GM19452 (cell line): ENCODE measurements around the gene ABAT.
"Not testable (repeated sequence)": the region's sequence is repeated elsewhere in the genome, so short reads cannot be mapped to it uniquely, and the experiment has no call there.

Source experiments
- ATAC-seq: cut with Tn5 transposase; IDR thresholded peaks from one replicate; pipeline ENCODE4 v1.9.1; 2021; ENCODE audit not compliant: unreplicated experiment

The ABAT gene

GRCh38 chr16:8678068-8678927 is 3.9 kb downstream of the ABAT start:
- no peak for ATAC-seq

- no peak for ATAC-seq
Observed at GRCh38 chr16:8679151-8679550, 4.7 kb downstream of the ABAT start.

GRCh38 chr16:8682551-8683259 is 8.3 kb downstream of the ABAT start:
- ATAC-seq = no peak

- ATAC-seq = no peak
Observed at GRCh38 chr16:8683640-8684039, 9.2 kb downstream of the ABAT start.

- ATAC-seq = no peak
Observed at GRCh38 chr16:8685617-8686016, 11.2 kb downstream of the ABAT start.

- no peak for ATAC-seq
Observed at GRCh38 chr16:8686031-8686621, 11.7 kb downstream of the ABAT start.

GRCh38 chr16:8686879-8687278 is 12.5 kb downstream of the ABAT start:
- ATAC-seq = no peak

GRCh38 chr16:8689686-8690085 is 15.3 kb downstream of the ABAT start:
- no peak for ATAC-seq

GRCh38 chr16:8691728-8692127 is 17.3 kb downstream of the ABAT start:
- ATAC-seq = no peak

- ATAC-seq = no peak
Observed at GRCh38 chr16:8694795-8695728, 20.6 kb downstream of the ABAT start.

GRCh38 chr16:8696880-8697279 is 22.5 kb downstream of the ABAT start:
- ATAC-seq = no peak

- no peak for ATAC-seq
Observed at GRCh38 chr16:8697965-8698364, 23.5 kb downstream of the ABAT start.

- no peak for ATAC-seq
Observed at GRCh38 chr16:8703693-8704092, 29.3 kb downstream of the ABAT start.

GRCh38 chr16:8704098-8704497 is 29.7 kb downstream of the ABAT start:
- no peak for ATAC-seq

GRCh38 chr16:8705100-8705822 is 30.8 kb downstream of the ABAT start:
- ATAC-seq = not testable (repeated sequence)

- ATAC-seq = no peak
Observed at GRCh38 chr16:8708536-8708935, 34.1 kb downstream of the ABAT start.

- ATAC-seq = no peak
Observed at GRCh38 chr16:8712589-8713361, 38.4 kb downstream of the ABAT start.

GRCh38 chr16:8713635-8714172 is 39.3 kb downstream of the ABAT start:
- no peak for ATAC-seq

- no peak for ATAC-seq
Observed at GRCh38 chr16:8714174-8714573, 39.8 kb downstream of the ABAT start.
